ENCODE measurements around the gene PFKL. TPM values are rescaled to one million over a fixed set of nuclear protein-coding genes. Genes with fewer than 3 reads are reported as not detected.

PFKL gene
- total and polyA plus RNA-seq, 2 experiments from 2014 or later: 40.3 to 106 TPM

- H3K36me3 ChIP-seq (ENCODE audit: insufficient read depth): no peaks in the 10 kb centered on the region
- H3K4me1 ChIP-seq (ENCODE audit: insufficient read depth): no peaks in the 10 kb centered on the region
- ATAC-seq (no peak), DNase-seq (ENCODE audit: low spot score) (no peak)
- H3K27ac Mint-ChIP-seq: no peak overlapping the region
- no peak overlapping the region for H3K4me3 ChIP-seq
- no peaks in the 10 kb centered on the region for H3K79me2 ChIP-seq (replicated peaks; ENCODE audit: insufficient read depth)
- no peaks in the 10 kb centered on the region for H3K9me3 Mint-ChIP-seq
- H2AFZ ChIP-seq: no peak overlapping the region
- no peak overlapping the region for H3K27ac ChIP-seq (ENCODE audit: low read depth)
- H3K9me2 ChIP-seq (ENCODE audit: insufficient read depth): no peaks in the 10 kb centered on the region
- no peak for TF ChIP-seq ZNF331 (CRISPR knock-in tag; IDR thresholded peaks at IDR 0.05; ENCODE audit: low read depth)
- H3K4me1 Mint-ChIP-seq: no peaks in the 10 kb centered on the region
- H3K27me3 Mint-ChIP-seq (ENCODE audit: insufficient read depth, low read depth, poor library complexity): peaks cover 13% of the 10 kb centered on the region
- no peak overlapping the region for H3K4me3 Mint-ChIP-seq
- H4K20me1 ChIP-seq (replicated peaks; ENCODE audit: insufficient read depth): no peaks in the 10 kb centered on the region
- H3K4me2 ChIP-seq: no peak overlapping the region
- no peaks in the 10 kb centered on the region for H3K27me3 ChIP-seq (ENCODE audit: insufficient read depth)
- no peaks in the 10 kb centered on the region for H3F3A ChIP-seq (replicated peaks; ENCODE audit: low read depth)
- peaks cover 3% of the 10 kb centered on the region; the same call in 1 of the 3 replicates for H3K36me3 Mint-ChIP-seq (ENCODE audit: low read depth)
These were observed 25.8 kb downstream of the PFKL start for GRCh38 chr21:44325386-44326271.

- Histone ChIP-seq H3K4me3 (no peak overlapping the region), H3K27ac (ENCODE audit: low read depth) (no peak overlapping the region), H3F3A (replicated peaks; ENCODE audit: low read depth) (no peaks in the 10 kb centered on the region), H3K4me2 (no peak overlapping the region), H3K9me2 (ENCODE audit: insufficient read depth) (no peaks in the 10 kb centered on the region), H3K36me3 (ENCODE audit: insufficient read depth) (no peaks in the 10 kb centered on the region), H4K20me1 (replicated peaks; ENCODE audit: insufficient read depth) (no peaks in the 10 kb centered on the region), H3K79me2 (replicated peaks; ENCODE audit: insufficient read depth) (no peaks in the 10 kb centered on the region), H3K27me3 (ENCODE audit: insufficient read depth) (no peaks in the 10 kb centered on the region), H2AFZ (no peak overlapping the region), H3K4me1 (ENCODE audit: insufficient read depth) (no peaks in the 10 kb centered on the region)
- Mint-ChIP-seq H3K4me3 (no peak overlapping the region), H3K27ac (no peak overlapping the region), H3K27me3 (ENCODE audit: insufficient read depth, low read depth, poor library complexity) (peaks cover 13% of the 10 kb centered on the region), H3K4me1 (no peaks in the 10 kb centered on the region), H3K36me3 (ENCODE audit: low read depth) (peaks cover 3% of the 10 kb centered on the region; the same call in 1 of the 3 replicates), H3K9me3 (no peaks in the 10 kb centered on the region)
- no peak for DNase-seq (ENCODE audit: low spot score)
- ATAC-seq: no peak
- no peak for TF ChIP-seq CREB1 (CRISPR knock-in tag; IDR thresholded peaks at IDR 0.05; ENCODE audit: low read depth)
- no peak for TF ChIP-seq ETS1 (IDR thresholded peaks at IDR 0.05)
- TF ChIP-seq ZNF114 (CRISPR knock-in tag; IDR thresholded peaks at IDR 0.05): no peak
- TF ChIP-seq ZNF331 (CRISPR knock-in tag; IDR thresholded peaks at IDR 0.05; ENCODE audit: low read depth): no peak
- TF ChIP-seq JUNB (IDR thresholded peaks at IDR 0.05; ENCODE audit: unreplicated experiment): no peak
- no peak for TF ChIP-seq REST (IDR thresholded peaks at IDR 0.05; ENCODE audit: unreplicated experiment)
- no peak for TF ChIP-seq STAT1 (IDR thresholded peaks at IDR 0.05; ENCODE audit: unreplicated experiment)
- TF ChIP-seq NANOG (IDR thresholded peaks at IDR 0.05; ENCODE audit: borderline replicate concordance): no peak
- TF ChIP-seq CTCF (conservative IDR thresholded peaks at IDR 0.05; ENCODE audit: low read depth in 2 of 2): no peak
These were observed 26.4 kb downstream of the PFKL start for GRCh38 chr21:44326272-44326647.
